NOMO-1 treated with DMSO at 0.1 percent for 48 hours (cell line): ENCODE results near the gene CARD11.
A peak's percentile ranks its signal among the peaks of the same experiment; 100 is the strongest.

ENCODE experiments used
- DNase-seq: peaks from one replicate; lab custom pipeline; 2025; ENCODE audit not compliant: unreplicated experiment; lab: John Stamatoyannopoulos, UW

CARD11 gene

DNA sequence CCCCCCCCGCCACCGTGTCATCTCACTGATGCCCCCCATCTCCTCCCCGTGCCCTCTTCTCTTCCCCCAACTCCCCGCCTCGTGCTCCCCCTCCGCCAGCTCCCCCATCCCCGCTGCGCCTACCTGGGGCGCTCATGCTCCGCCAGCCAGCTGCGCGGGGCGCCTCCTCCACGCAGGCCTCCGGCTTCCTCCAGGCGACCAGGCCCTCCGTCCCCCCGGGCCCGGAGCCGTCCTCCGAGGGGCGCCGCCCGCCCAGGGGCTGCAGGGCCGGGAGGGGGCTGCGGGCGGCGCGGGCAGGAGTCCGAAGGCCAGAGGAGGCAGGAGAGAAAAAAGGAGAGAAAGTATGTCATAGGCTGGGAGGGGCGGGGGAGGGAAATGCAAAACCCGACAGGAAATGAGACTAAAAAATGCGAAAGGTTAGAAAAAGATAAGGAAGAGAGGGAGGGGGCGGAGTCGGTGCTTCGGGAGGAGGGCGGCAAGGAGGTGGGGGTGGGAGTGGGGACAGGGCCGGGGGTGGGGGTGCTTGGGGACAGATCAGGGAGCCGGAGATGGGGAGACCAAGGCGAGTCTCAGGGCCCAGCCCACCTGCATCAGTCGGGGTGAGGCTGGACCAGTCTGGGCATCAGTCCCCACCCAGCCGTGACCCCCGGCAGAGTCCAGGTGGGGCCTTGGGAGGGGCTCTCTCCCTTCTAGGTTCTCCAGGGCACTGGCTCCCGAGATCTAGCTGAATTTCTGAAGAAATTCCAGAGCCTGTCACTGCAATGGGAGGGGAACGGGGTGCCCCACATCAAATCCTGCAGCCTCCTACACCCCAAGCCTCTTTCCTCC lies at the start of gene CARD11:
TSS of gene CARD11 (minus strand) at position 324 of the 828 bp plus-strand sequence. CDS start 85,361 bp downstream, outside the sequence.
- DNase-seq: no peak

- peak; percentile 70 for DNase-seq
Observed at GRCh38 chr7:3092468-3092867, 48.8 kb upstream of the CARD11 start.

DNA sequence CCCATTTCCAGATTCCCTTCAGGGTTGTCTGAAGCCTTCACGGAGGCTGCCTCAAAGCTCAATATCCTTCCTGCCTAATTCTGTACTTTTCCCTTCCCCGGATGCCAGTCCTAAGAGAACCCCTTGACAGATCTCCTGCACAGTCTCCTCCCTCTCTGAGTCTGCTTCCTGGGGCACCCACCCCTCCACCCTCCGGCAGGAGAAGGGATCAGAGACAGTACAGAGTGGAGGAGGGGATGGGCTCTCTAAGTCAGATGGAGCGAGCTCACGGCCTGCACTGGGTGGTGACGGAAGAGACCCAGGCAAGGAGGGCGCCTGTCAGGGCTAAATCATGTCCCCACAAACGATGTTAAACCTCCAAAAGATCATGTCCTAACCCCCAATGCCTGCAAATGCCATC lies 48.0 kb upstream of the CARD11 start:
- no peak for DNase-seq

DNA sequence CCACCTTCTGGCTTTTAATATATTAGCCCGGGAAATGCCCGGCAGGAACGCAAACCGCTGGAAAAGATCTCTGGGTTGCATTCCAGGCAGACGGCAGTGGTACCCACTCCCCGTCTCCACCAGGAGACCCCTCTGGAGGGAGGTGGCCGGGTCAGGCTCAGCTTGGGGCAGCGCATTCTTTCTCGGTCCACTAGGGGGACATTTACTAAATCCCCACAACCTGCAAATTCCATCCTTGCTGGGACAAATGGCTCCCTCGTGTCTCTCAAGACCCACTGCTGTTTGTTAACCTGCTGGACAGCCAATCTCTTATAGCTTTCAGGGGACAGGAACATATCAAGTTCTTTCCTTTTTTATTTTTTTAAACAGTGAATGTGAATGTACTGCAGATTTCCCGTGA lies 45.8 kb upstream of the CARD11 start:
- DNase-seq: peak; percentile 18

DNA sequence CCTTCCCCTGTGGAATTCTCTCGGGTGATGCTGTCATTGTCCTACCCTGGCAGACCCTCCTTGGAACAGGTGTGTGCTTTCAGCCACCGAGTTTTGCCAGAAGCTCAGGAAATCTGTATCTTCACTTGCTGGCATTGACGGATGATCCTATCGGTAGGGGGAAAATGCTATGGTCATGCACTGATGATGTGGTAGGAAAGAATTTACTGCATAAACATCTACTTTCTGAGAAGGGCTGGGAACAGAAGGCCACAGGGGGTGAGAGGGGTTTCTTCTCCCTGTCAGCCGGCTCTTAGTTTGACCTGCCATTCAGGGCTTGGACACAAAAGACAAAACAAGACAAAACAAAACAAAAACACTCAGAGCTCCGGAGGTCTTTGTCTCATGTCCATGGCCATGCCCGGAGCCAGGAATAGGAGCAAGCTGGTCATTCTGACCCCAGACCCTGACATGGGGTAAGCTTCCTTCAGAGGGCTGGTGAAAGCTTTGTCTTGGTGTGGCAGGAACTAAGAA lies 43.6 kb upstream of the CARD11 start:
- no peak for DNase-seq

DNA sequence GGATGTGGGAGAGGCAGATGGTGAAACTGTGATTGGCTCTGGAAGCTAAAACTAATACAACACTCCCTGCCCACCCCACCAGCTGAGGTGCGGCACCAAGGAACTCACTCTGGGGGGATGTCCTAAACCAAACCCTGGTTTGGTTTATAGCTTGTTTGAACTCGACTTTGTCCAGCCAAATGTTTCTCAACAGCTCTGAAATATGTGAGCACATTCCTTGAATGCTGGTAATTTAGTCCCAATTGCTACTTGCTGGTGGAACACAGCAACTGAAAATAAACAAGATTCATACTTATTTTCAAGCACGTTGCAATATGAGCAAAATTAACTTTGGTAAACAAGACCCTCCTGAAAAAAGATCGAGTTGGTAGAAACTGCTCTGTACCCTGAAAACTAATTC lies 39.7 kb upstream of the CARD11 start:
- DNase-seq: no peak

DNA sequence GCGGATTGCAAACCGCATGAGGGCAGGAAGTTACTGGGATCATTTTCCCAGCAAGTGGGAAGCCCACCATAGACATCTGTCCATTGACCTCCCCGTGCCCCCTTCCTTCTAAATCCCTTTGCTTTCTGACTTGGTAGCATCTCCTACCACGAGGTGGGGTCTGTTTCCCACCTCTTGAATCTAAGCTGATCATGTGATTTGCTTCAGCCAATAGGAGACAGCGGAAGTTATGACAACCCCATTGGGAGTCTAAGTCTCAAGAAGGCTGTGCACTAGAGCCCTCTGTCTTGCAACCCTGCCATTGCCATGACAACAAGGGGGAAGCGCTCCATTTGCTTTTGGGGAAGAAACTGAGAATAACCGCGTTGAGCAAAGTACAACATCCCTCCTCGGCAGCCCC lies 39.2 kb upstream of the CARD11 start:
- no peak for DNase-seq

GRCh38 chr7:3082386-3082785 lies 38.7 kb upstream of the CARD11 start:
- no peak for DNase-seq

DNA sequence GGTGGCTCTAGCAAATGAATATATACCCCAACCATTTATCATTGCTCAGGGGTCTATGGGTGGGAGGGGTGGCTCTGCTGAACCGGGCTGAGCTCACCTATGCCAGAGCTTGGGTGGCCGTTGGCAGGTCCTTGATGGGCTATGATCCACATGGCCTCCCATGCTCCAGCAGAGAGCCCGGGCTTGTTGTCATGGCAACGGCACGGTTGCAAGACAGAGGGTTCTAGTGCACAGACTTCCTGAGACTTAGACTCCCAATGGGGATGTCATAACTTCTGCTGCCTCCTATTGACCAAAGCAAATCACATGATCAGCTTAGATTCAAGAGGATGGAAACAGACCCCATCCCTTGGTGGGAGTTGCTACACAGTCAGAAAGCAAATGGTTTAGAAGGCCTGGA lies 36.4 kb upstream of the CARD11 start:
- DNase-seq: no peak

GRCh38 chr7:3078514-3078913 lies 34.8 kb upstream of the CARD11 start:
- no peak for DNase-seq

DNA sequence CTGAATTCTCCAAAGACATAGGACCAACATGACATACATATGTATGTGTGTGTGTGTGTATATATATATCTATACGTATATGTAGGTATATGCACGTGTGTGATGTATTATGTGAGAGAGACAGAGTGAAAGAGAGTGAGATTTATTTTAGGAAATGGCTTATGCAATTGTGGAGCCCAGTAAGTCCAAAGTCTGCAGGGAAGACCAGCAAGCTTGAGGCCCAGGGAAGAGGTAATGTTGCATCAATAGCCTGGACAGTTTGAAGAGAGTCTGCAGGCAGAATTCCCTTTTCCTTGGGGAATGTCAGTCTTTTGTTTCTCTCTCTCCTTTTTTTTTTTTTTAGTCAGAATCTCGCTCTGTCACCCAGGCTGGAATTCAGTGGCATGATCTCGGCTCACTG lies 33.0 kb upstream of the CARD11 start:
- peak; percentile 11 for DNase-seq

- DNase-seq: no peak
Observed at GRCh38 chr7:3076163-3076562, 32.5 kb upstream of the CARD11 start.

DNA sequence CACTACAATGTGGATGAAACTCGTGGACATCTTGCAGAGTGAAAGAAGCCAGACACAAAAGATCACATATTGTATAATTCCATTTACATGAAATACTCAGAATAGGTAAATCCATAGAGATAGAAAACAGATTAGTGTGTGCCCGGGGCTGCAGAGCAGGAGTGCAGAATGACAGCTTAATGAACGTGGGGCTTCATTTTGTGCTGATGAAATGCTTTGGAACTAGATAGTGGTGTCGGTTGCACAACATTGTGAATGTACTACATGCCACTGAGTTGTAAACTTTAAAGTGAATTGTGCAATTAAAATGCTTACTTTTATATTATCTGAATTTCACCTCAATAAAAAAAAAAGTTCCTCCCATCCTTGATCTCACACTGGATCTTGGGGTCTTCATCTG lies 31.8 kb upstream of the CARD11 start:
- DNase-seq: peak; percentile 53

GRCh38 chr7:3074459-3074821 lies 30.8 kb upstream of the CARD11 start:
- DNase-seq: no peak

DNA sequence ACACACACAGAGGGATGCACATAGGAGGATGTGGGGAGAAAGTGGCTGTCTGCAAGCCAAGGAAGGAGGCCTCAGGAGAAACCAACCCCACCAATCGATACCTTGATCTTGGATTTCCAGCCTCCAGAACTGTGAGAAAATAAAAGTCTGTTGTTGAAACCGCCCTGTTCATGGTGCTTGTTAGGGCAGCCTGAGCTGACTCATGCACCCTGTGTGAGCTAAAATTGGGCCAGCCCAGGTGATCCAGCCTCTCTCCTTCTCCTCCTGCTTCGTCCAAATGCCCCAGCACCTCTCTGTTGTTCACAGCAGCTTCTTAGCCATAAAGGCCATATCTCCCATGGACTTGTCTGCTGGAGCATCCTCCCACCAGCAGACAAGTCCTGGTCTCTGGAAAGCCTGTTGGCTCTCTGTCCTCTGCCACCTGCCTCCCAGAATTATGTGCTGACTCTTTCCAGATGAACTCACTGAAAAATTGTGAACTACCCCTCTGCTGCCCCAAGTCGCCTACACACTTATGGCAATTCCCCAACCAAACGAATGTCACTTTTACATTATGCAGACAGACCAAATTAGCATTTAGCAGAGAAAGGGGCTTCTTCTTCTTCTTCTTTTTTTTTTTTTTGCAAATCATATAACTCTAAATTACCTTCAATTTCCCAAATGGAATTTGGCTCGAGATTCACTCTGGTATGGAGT lies 30.2 kb upstream of the CARD11 start:
- DNase-seq: no peak

DNA sequence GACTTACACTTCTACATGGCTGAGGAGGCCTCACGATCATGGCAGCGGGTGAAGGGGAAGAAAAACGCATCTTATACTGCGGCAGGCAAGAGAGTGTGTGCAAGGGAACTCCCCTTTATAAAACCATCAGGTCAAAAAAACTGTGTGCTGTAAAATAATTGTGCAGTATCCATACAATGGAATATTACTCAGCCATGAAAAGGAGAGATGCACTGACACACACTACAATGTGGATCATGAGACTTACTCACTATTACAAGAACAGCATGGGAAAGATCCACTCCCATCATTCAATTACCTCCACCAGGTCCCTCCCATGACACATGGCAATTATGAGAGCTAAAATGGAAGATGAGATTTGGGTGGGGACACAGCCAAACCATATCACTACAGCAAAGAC lies 27.2 kb upstream of the CARD11 start:
- DNase-seq: no peak

GRCh38 chr7:3069771-3070449 lies 26.2 kb upstream of the CARD11 start:
- no peak for DNase-seq

DNA sequence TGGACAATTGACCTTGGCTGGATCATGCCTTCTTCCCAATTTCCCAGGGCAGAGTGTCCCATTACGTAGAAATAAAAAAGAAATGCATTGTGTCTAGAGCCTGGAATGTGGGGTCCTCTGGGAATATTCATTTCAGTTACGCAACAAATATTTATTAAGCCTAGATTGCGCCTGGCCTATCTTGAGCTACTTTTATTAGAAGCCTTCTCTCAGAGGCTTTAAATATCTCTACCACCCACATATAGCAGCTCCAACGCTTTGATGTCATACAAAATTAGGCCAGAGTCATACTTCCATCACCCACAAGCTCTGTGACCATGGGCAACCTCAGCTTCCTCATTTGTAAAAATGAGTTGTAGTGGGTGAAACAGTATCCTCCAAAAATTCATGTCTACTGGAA lies 24.9 kb upstream of the CARD11 start:
- peak; percentile 75 for DNase-seq

GRCh38 chr7:3067606-3068380 lies 24.1 kb upstream of the CARD11 start:
- DNase-seq: no peak

- DNase-seq: no peak
Observed at GRCh38 chr7:3067193-3067592, 23.5 kb upstream of the CARD11 start.

- no peak for DNase-seq
Observed at GRCh38 chr7:3066506-3066905, 22.8 kb upstream of the CARD11 start.
